G401 (cell line): Measurements from ENCODE around the gene MS4A4E. TPM values are rescaled to one million over a fixed set of nuclear protein-coding genes. Genes with fewer than 3 reads are reported as not detected.
"Not testable (repeated sequence)": the region's sequence is repeated elsewhere in the genome, so short reads cannot be mapped to it uniquely, and the experiment has no call there.

Experiments
- DNase-seq: peaks from one replicate; pipeline ENCODE4 v3.0.0-alpha.2; 2015; ENCODE audit warnings: low spot score
- in situ Hi-C: cut with HindIII; loops from 2 replicates; pipeline ENCODE4 v1.10.0; 2016; ENCODE audit warnings: low sequenced_read_pairs, mixed read lengths
- total RNA-seq: library from RNA; depleted of rRNA; stranded (reverse); fragments of >200 nt; shearing (Covaris generic); gene quantifications from 2 replicates; pipeline ENCODE4 v1.2.3, GENCODE V29; 2014; rRNA removed

The MS4A4E gene
- not detected in 2 replicates for total RNA-seq

DNA sequence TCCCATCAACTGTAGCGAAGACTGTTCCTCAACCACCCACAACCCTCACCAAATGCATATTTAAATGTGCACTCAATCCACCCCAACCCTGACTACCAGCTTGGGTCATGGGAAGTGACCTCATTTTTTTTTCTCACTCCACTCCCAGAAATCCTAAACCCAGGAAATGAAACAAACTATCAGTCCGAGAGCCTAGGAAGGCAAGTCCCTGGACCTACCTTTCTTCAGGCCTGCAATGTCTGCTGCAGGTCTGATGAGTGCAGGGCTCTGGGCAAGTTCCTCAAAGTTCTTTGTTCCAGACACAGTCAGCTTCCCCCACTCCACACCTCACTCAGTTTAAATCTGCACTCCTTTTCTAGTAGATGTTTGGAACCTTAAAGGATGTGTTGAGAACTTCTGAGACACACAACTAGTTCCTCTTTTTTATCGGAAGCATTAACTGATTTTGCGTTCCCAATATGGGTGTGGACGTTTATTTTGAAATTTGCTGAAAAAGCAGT lies at the start of gene MS4A4E:
MS4A4E (minus strand) TSS at position 398 of the 500 bp plus-strand sequence. CDS start 13,082 bp downstream, outside the sequence.
- DNase-seq = no peak
- in situ Hi-C loops = no loop called here

DNA sequence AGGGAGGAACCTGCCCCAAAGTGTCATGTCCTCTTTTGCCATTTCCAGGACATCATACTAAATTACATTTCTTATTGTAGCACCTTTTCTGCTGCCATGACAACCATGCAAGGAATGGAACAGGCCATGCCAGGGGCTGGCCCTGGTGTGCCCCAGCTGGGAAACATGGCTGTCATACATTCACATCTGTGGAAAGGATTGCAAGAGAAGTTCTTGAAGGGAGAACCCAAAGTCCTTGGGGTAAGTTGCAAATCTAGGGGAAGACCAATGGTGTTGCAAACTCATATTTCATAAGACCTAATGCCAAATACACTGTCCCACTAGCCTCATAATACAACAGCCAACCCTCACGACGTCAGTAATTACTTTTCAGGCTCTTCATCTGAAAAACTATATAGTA lies 49.2 kb upstream of the MS4A4E start:
- in situ Hi-C loops = no loop called here
- DNase-seq = no peak

- DNase-seq = no peak
- in situ Hi-C loops = no loop called here
These were observed 45.6 kb upstream of the MS4A4E start for GRCh38 chr11:60288531-60288930.

GRCh38 chr11:60285411-60286126 lies 42.6 kb upstream of the MS4A4E start:
- in situ Hi-C loops, DNase-seq: not testable (repeated sequence)

- DNase-seq = no peak
- in situ Hi-C loops = no loop called here
These were observed 39.3 kb upstream of the MS4A4E start for GRCh38 chr11:60282286-60282685.

GRCh38 chr11:60281485-60281884 lies 38.5 kb upstream of the MS4A4E start:
- peak; percentile 17 for DNase-seq
- in situ Hi-C loops = no loop called here

- no peak for DNase-seq
- in situ Hi-C loops = no loop called here
These were observed 37.5 kb upstream of the MS4A4E start, which contains the start of gene MS4A4A for GRCh38 chr11:60280412-60280811. Gene MS4A4A, plus strand, starts transcription at chr11:60280666. Its CDS starts 10 bp downstream, at chr11:60280676.

GRCh38 chr11:60274416-60274815 lies 31.5 kb upstream of the MS4A4E start:
- in situ Hi-C loops = no loop called here
- no peak for DNase-seq

DNA sequence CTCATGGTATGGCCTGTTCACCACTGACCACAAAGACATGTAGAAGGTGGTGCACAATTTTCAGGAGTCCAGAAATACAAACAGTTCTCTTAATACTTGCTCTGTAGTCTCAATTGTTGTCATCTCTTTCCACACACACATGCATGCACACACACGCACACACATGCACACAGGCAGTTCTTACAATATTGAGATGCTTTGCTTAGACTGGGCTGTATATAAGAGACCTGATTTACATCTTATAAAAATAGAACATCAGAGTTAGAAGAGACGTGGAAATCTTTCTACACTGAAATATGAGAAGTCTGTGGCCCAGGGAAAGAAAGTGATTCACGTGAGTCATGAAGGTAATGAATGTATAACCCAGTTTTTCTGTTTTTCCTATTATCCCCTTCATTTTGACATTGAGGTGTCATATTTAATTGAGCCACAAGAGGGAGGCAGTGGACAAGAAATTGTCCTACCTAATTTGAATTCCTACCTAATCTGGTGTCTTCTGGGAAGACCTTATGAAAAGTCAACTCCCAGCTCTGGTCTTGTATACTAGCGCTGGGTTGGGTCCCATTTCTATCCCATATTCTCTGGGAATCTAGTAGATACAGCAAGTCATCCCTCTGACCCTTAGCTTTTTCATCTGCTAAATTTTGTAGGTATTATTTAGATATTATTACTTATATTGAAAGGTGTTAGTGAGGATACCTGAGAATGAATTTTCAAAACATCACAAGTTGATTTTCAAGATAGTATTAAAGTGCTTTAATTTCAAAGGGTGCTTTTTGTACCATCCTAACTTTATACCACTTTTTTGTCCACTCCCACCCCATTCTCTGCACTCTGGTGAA lies 22.7 kb upstream of the MS4A4E start:
- peak; percentile 46 for DNase-seq
- in situ Hi-C loops = no loop called here

DNA sequence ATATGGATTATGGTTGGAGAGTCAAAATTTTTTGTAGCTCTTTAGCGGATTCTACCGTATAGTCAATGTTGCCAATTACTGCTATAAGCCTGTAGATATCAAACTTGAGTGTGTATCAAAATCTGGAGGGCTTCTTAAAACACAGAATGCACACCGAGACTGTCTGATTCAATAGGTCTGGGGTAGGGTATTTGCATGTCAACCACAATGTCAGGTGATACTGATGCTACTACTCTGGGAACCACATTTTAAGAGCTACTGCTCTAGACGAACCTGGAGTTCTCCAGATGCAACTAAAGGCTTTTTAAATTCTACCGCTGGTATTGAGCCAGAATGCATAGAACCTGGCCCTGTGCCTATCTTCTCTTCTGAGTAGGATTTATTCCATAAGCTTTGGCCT lies 21.7 kb upstream of the MS4A4E start:
- in situ Hi-C loops = no loop called here
- no peak for DNase-seq

DNA sequence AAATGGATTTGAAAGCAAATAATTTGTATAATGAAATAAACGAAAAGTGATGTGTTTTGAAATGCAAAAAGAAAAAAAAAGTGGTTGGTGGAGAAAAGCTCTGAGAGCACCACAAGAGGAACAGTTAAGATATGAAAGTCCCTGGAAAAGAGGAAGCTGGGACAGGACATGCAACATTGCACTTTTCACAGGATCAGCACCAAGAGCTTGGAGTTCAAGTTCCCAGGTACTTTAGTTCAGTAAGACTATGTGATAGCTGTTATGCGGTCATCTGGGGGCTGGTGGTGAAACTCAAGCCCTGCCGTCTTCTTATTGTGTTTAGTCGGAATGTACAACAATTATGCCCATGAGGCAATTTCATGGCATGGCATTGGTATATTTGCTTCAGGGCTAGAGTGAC lies 20.5 kb upstream of the MS4A4E start:
- in situ Hi-C loops = no loop called here
- DNase-seq = no peak

- in situ Hi-C loops = no loop called here
- DNase-seq = no peak
These were observed 18.1 kb upstream of the MS4A4E start for GRCh38 chr11:60261014-60261413.

DNA sequence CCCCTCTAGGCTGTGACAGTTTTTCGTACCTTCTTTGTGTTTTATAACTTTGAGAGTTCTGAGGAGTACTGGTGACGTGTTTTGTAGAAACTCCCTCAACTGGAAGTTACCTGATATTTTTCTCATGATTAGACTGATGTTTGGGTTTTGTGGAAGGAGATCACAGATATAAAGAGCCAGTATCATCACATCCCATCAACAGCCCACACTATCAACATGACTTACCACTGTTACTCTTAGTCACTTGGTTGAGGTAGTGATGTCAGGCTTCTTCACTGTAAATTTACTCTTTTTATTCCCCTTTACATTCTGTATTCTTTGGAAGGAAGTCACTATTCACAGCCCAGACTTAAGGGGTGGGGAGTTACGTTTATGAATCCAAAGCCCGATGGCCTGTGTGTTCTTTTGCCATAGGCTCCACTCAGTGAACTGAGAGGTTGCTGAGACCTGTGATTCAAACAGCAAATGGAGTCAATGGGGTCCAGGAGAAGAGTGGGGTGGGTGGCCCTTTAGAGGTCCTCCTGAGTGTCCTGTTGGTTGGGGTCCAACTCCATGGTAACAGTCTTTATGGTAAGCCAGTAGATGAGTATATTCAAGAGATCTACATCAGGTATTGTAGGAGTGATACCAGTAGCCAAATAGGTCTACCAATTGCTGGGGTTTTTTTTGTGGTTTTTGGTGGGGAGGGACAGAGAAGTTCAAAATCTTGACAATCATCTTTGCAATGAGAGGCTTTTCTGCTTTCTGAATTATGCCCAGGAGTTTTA lies 15.2 kb upstream of the MS4A4E start:
- no peak for DNase-seq
- in situ Hi-C loops = no loop called here

DNA sequence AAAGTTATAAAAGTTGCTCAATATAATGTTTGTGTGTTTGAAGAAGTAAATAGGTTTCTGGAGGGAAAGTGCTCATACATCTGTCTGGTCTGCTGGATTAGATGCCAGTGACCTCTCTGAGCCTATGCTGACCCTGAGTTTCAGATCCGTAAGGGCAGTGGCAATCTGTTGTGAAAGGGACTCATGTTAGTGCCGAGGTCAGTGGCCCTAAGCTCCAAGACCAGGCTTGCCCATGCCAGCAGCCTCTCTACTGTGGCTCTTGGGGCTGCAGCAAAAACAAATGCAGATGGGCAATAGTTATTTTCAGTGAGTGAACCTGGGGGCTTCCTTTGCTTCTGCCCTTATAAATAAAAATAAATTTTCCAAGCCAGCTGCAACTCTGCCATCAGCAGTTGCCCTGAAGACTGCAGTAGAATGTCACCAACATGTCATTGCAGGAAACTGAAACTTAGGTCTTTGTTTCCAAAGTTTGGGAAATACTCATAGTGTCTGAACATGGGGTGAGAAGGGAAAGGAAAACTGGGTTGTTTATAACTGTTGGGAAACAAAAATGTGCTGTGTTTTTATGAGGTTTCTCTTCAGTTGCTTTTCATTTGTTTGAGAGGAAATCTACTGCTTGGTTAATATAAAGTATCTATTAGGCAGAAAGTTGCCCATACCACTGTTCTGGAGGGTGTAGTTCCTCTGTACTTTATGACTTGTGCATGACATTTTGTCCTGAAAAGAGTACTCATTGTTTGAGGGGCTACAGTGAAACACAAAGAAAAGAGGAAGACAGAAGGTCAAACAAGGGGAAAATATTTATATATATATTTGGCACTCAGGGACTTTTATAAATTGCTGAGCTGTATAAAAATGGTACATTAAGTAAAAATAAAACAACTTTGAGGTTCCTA lies 9.5 kb upstream of the MS4A4E start:
- in situ Hi-C loops = no loop called here
- no peak for DNase-seq

DNA sequence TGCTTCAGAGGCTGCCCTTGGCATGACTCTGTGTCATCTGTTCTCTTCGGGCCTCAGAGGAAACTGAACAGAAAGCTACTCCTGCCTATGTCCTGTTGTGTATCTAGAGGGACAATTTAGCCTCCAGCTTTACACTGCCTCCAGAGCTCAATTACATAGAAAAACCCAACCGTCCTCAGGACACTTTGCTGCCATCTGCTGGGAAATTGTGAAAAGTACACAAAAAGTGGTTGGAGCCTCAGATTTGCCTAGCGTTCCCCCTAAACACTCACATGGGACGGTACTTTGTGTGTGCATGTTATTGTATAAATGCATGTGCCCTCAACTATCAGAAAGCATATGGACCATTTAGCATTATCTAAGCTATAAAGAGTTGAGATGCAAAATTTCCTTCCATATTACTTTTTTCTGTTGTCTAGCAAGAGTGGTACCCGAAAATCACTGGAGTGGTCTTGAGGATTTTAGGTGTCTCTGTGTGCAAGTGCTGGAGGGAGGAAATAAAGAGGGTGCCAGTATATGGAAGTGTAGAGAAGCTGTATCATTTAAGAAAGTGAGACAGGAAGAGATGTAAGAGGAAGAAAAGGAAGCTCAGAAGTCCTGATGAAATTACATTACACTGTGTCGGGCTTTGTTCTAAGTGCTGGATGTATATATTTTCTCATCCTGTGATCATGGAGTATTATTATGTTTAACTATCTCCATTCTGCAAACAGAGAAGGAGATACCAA lies 8.7 kb upstream of the MS4A4E start:
- DNase-seq = no peak
- in situ Hi-C loops = no loop called here

- in situ Hi-C loops = no loop called here
- no peak for DNase-seq
These were observed 1.2 kb downstream of the MS4A4E start for GRCh38 chr11:60241786-60242185.

DNA sequence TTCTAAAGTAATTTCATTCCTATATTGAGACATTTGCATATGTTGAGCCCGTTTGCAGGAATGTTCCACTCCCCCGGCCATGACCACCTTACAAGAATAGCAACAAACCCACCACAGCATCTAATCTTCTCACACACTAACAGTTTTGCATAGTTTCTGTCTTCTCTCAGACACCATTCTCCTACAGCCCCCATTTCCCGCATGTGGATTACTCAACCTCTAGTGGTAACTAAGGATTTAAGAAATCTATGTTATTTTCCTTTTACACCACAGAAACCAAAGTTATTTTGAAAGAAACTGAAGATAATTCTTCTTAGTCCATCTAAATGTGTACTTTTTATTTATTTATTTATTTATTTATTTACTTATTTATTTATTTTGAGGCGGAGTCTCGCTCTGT lies 2.3 kb downstream of the MS4A4E start:
- in situ Hi-C loops = no loop called here
- DNase-seq = no peak

DNA sequence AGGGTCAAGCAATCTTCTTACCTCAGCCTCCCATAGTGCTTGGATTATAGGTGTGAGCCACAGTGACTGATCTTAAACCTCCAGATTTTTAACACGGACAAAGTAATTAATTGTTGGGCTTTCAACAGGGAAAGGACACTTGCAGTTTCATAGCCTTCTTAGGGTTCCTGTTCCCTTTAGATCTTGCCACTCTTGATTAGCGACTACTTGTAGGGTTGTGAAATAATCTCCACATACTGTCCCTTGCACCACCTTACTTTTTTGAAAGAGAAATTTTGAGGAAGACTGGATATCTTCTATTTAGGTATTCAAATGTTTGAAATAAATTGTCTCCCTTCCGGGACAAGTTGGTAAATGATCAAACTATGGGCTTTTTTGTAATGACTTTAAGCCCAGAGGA lies 7.6 kb downstream of the MS4A4E start:
- in situ Hi-C loops = no loop called here

More for the DNA sequence above, 7.6 kb downstream of the MS4A4E start:
- DNase-seq = no peak
